HepG2 (cell line): ENCODE measurements around the gene PLK3. TPM values are rescaled to one million over a fixed set of nuclear protein-coding genes. Genes with fewer than 3 reads are reported as not detected.

Experiments used
- ARNTL ChIP-seq: sonication (generic); formaldehyde crosslinking; IDR thresholded peaks from 2 replicates; pipeline ENCODE4 v1.4.0; 2020; ENCODE audit warnings: mild to moderate bottlenecking, missing genetic modification reagents
- CTCF ChIP-seq: sonication (generic); formaldehyde crosslinking; IDR thresholded peaks from 2 replicates; pipeline ENCODE4 v1.5.0; 2020; ENCODE audit warnings: mild to moderate bottlenecking, missing genetic modification reagents, moderate library complexity
- DNMT1 ChIP-seq: sonication (generic); formaldehyde crosslinking; IDR thresholded peaks from 2 replicates; pipeline ENCODE4 v1.5.1; 2020; ENCODE audit warnings: mild to moderate bottlenecking, missing genetic modification reagents
- DPF2 ChIP-seq: sonication (generic); formaldehyde crosslinking; IDR thresholded peaks from 2 replicates; pipeline ENCODE4 v1.4.0; 2020; ENCODE audit warnings: mild to moderate bottlenecking, low read depth, missing genetic modification reagents, borderline replicate concordance
- ETV5 ChIP-seq: IDR thresholded peaks from 2 replicates; pipeline ENCODE4 v1.6.1; 2018; ENCODE audit warnings: missing biosample characterization, missing genetic modification reagents, inconsistent platforms, borderline replicate concordance
- HNF1A ChIP-seq, 2 experiments: sonication (generic) in 1 of 2; formaldehyde crosslinking in 1 of 2; IDR thresholded peaks; 2 replicates each; pipeline versions ENCODE4 v1.4.0 to v1.6.1; 2016 to 2020; ENCODE audit warnings: borderline replicate concordance in 1 of 2, low read depth in 1 of 2, mild to moderate bottlenecking in 1 of 2, missing genetic modification reagents in 1 of 2
- HNF4G ChIP-seq, 2 experiments: sonication (generic) in 1 of 2; formaldehyde crosslinking in 1 of 2; IDR thresholded peaks; 2 replicates each; pipeline versions ENCODE4 v1.4.0 to v1.6.1; 2011 to 2020; ENCODE audit warnings: borderline replicate concordance in 2 of 2, low read depth in 2 of 2, mild to moderate bottlenecking in 2 of 2, low read length in 1 of 2, missing genetic modification reagents in 1 of 2, moderate library complexity in 1 of 2
- HOXA3 ChIP-seq: sonication (generic); formaldehyde crosslinking; IDR thresholded peaks from 2 replicates; pipeline ENCODE4 v1.5.0; 2020; ENCODE audit warnings: missing genetic modification reagents
- PATZ1 ChIP-seq: sonication (generic); formaldehyde crosslinking; IDR thresholded peaks from 2 replicates; pipeline ENCODE4 v1.4.0; 2020; ENCODE audit warnings: missing genetic modification reagents
- RARA ChIP-seq: IDR thresholded peaks from 2 replicates; pipeline ENCODE4 v1.6.1; 2016; ENCODE audit warnings: missing genetic modification reagents, missing compliant biosample characterization
- RFX5 ChIP-seq: IDR thresholded peaks from 2 replicates; pipeline ENCODE4 v1.6.1; 2011; ENCODE audit warnings: low read depth, low read length, improper control_type of control experiment
- SMAD9 ChIP-seq: sonication (generic); formaldehyde crosslinking; IDR thresholded peaks from 2 replicates; pipeline ENCODE4 v1.5.1; 2020; ENCODE audit warnings: mild to moderate bottlenecking, missing genetic modification reagents
- SSRP1 ChIP-seq: IDR thresholded peaks from 2 replicates; pipeline ENCODE4 v1.6.1; 2016; ENCODE audit warnings: control low read depth
- ZBTB38 ChIP-seq: sonication (generic); formaldehyde crosslinking; IDR thresholded peaks from 2 replicates; pipeline ENCODE4 v1.5.1; 2020; ENCODE audit warnings: mild to moderate bottlenecking, missing genetic modification reagents
- ZFY ChIP-seq: sonication (generic); formaldehyde crosslinking; IDR thresholded peaks from 2 replicates; pipeline ENCODE4 v1.4.0; 2020; ENCODE audit warnings: missing genetic modification reagents
- ZNF256 ChIP-seq: sonication (generic); formaldehyde crosslinking; conservative IDR thresholded peaks from 2 replicates; pipeline ENCODE4 v1.4.0; 2020; ENCODE audit warnings: missing genetic modification reagents
- ZNF3 ChIP-seq: IDR thresholded peaks from 2 replicates; pipeline ENCODE4 v1.7.0; 2017; ENCODE audit warnings: inconsistent platforms
- ZNF501 ChIP-seq: sonication (generic); formaldehyde crosslinking; IDR thresholded peaks from 2 replicates; pipeline ENCODE4 v1.5.1; 2020; ENCODE audit warnings: mild to moderate bottlenecking, moderate library complexity, missing genetic modification reagents
- ZNF703 ChIP-seq: sonication (generic); formaldehyde crosslinking; IDR thresholded peaks from 2 replicates; pipeline ENCODE4 v1.5.1; 2020; ENCODE audit warnings: missing genetic modification reagents, mild to moderate bottlenecking, moderate library complexity, borderline replicate concordance
- ZNF772 ChIP-seq: sonication (generic); formaldehyde crosslinking; IDR thresholded peaks from 2 replicates; pipeline ENCODE4 v1.5.0; 2020; ENCODE audit warnings: mild to moderate bottlenecking, missing genetic modification reagents
- polyA plus RNA-seq, 8 experiments: library from polyadenylated mRNA; depleted of rRNA in 3 of 8; stranded (reverse) in 7 of 8; unstranded in 1 of 8; fragments of >200 nt; fragmentation: Illumina TruSeq in 4 of 8; extraction: Trizol in 4 of 8; gene quantifications; 2 replicates each; pipeline versions ENCODE4 v1.2.1 to v1.2.3, GENCODE V29; 2011 to 2016; ENCODE audit warnings: low read depth in 4 of 8, missing spikeins in 1 of 8, mixed read lengths in 1 of 8; ENCODE audit not compliant: insufficient read depth in 1 of 8
- total RNA-seq, 5 experiments: library from RNA; depleted of rRNA; stranded (reverse); fragments of >200 nt; fragmentation: Illumina TruSeq; extraction: Trizol; gene quantifications; 2 replicates each; pipeline ENCODE4 v1.2.3, GENCODE V29; 2016; ENCODE audit warnings: low read depth in 1 of 5

Gene PLK3
- total and polyA plus RNA-seq, 2 of the 13 experiments (the other 11 are each of a cell fraction or from before 2014, with no cell fraction given), result 9.8 to 16.9 TPM

- TF ChIP-seq HOXA3 (CRISPR knock-in tag), result peak; percentile 32; the same call in 1 of the 2 replicates
- TF ChIP-seq HNF1A (IDR thresholded peaks at IDR 0.05; ENCODE audit: low read depth), result no peak
- peak; percentile 6; the same call in 1 of the 2 replicates for TF ChIP-seq HNF1A (CRISPR knock-in tag; IDR thresholded peaks at IDR 0.05; ENCODE audit: borderline replicate concordance)
- peak; percentile 40; the same call in 1 of the 2 replicates for TF ChIP-seq DPF2
- TF ChIP-seq SMAD9 (CRISPR knock-in tag), result no peak
- TF ChIP-seq ZFY (CRISPR knock-in tag), result peak; percentile 7; the same call in 1 of the 2 replicates
- peak; percentile 78; the same call in 1 of the 2 replicates for TF ChIP-seq ZNF772 (CRISPR knock-in tag)
- TF ChIP-seq ZBTB38 (CRISPR knock-in tag), result 0 out of 2 replicates have a peak, but pooled peaks have one; percentile 6
- TF ChIP-seq ZNF3 (CRISPR knock-in tag), result peak; percentile 31; the same call in 1 of the 2 replicates
- TF ChIP-seq ZNF703 (CRISPR knock-in tag), result no peak
- TF ChIP-seq ZNF256 (CRISPR knock-in tag), result no peak
- TF ChIP-seq PATZ1 (CRISPR knock-in tag), result peak; percentile 52
- TF ChIP-seq ARNTL (CRISPR knock-in tag), result no peak; the same call in 1 of the 2 replicates
- TF ChIP-seq DNMT1 (CRISPR knock-in tag), result no peak
- no peak for TF ChIP-seq ZNF501 (CRISPR knock-in tag)
- TF ChIP-seq RFX5, result no peak
- peak; percentile 46 for TF ChIP-seq CTCF (CRISPR knock-in tag)
- peak; percentile 19 for TF ChIP-seq HNF4G (IDR thresholded peaks at IDR 0.05; ENCODE audit: borderline replicate concordance, low read depth, low read length)
- TF ChIP-seq HNF4G (CRISPR knock-in tag; IDR thresholded peaks at IDR 0.05; ENCODE audit: borderline replicate concordance, low read depth), result no peak; the same call in 1 of the 2 replicates
- peak; percentile 11; the same call in 1 of the 2 replicates for TF ChIP-seq SSRP1
- peak; percentile 29; the same call in 1 of the 2 replicates for TF ChIP-seq RARA (CRISPR knock-in tag)
- TF ChIP-seq ETV5 (CRISPR knock-in tag), result peak; percentile 57; the same call in 1 of the 2 replicates
Measured at GRCh38 chr1:44808938-44809917, 9.1 kb downstream of the PLK3 start (continued).
